Sigmoid colon (tissue), 7 donors: ENCODE results near the gene VPS13D. TPM values are rescaled to one million over a fixed set of nuclear protein-coding genes. Genes with fewer than 3 reads are reported as not detected.
"Not testable (repeated sequence)": the region's sequence is repeated elsewhere in the genome, so short reads cannot be mapped to it uniquely, and the experiment has no call there.

ENCODE experiments used
- DNase-seq: peaks from one replicate; pipeline ENCODE4 v3.0.0-alpha.2; 2019
- H3K27ac ChIP-seq, 4 donors: fragments of 200-600 bp; sonication (generic); one replicate each; pipeline ENCODE4 v1.5.1; 2016 to 2019; ENCODE audit warnings: mild to moderate bottlenecking in 1 of 4
- H3K27me3 ChIP-seq, 3 donors: fragments of 200-600 bp; sonication (generic); one replicate each; pipeline ENCODE4 v1.5.1; 2019; ENCODE audit warnings: mild to moderate bottlenecking in 1 of 3
- H3K36me3 ChIP-seq, 4 donors: fragments of 200-600 bp; sonication (generic); one replicate each; pipeline ENCODE4 v1.5.1; 2016 to 2019
- H3K4me1 ChIP-seq, 4 donors: fragments of 200-600 bp; sonication (generic); one replicate each; pipeline ENCODE4 v1.5.1; 2017 to 2019
- H3K4me3 ChIP-seq, 4 donors: fragments of 200-600 bp; sonication (generic); one replicate each; pipeline ENCODE4 v1.5.1; 2017 to 2019; ENCODE audit warnings: mild to moderate bottlenecking in 2 of 4, moderate library complexity in 1 of 4
- H3K9me3 ChIP-seq, 4 donors: fragments of 200-600 bp in 3 of 4; sonication (generic) in 3 of 4; one replicate each; pipeline versions ENCODE4 v1.5.1 to v1.6.1; 2013 to 2019
- EP300 ChIP-seq, 4 donors: sonication (generic); formaldehyde crosslinking; IDR thresholded peaks; one replicate each; pipeline ENCODE4 v1.6.1; 2017; ENCODE audit warnings: antibody characterized with exemption in 4 of 4
- POLR2A ChIP-seq, 2 donors: fragments of 450-650 bp; IDR thresholded peaks; one replicate each; pipeline ENCODE4 v1.6.1; 2016; ENCODE audit warnings: antibody characterized with exemption in 2 of 2, mild to moderate bottlenecking in 2 of 2, moderate library complexity in 2 of 2
- POLR2AphosphoS5 ChIP-seq, 4 donors: sonication (generic); formaldehyde crosslinking; IDR thresholded peaks; one replicate each; pipeline ENCODE4 v1.6.1; 2017; ENCODE audit warnings: antibody characterized with exemption in 4 of 4
- WGBS, 2 donors: extraction: QIAGEN DNeasy Blood & Tissue Kit; methylation state at CpG; one replicate each; pipeline ENCODE4 v1.1.7; 2013; 5-methylcytosine and 5-hydroxymethylcytosine counted together
- intact Hi-C: fragments of 100-400 bp; cut with DNase I; formaldehyde crosslinking; loops from one replicate; pipeline ENCODE4 v1.15.1; 2023
- polyA plus RNA-seq, 3 donors: library from polyadenylated mRNA; stranded (reverse); fragments of 200-250 nt; gene quantifications; one replicate each; pipeline ENCODE4 v1.2.3, GENCODE V29; 2013
- total RNA-seq, 4 donors: library from RNA; depleted of rRNA; stranded (reverse); fragments of >200 nt; gene quantifications; one replicate each; pipeline ENCODE4 v1.1.0, GENCODE V29; 2016
- TF ChIP-seq, protein P1 (sequence below), 4 experiments: fragments of 450-650 bp in 3 of 4; fragments of 200-600 bp in 1 of 4; IDR thresholded peaks; one replicate each; pipeline ENCODE4 v1.5.1; 2016 to 2019; ENCODE audit warnings: antibody characterized with exemption in 4 of 4, mild to moderate bottlenecking in 3 of 4, moderate library complexity in 2 of 4
- donor health status: healthy with polysubstance abuse.
- donor health status: Bipolar disorder and iron deficiency.
- donor health status: healthy.

Gene VPS13D
- total and polyA plus RNA-seq, 7 donors = 7.6 to 90.8 (median 49.7) TPM

DNA sequence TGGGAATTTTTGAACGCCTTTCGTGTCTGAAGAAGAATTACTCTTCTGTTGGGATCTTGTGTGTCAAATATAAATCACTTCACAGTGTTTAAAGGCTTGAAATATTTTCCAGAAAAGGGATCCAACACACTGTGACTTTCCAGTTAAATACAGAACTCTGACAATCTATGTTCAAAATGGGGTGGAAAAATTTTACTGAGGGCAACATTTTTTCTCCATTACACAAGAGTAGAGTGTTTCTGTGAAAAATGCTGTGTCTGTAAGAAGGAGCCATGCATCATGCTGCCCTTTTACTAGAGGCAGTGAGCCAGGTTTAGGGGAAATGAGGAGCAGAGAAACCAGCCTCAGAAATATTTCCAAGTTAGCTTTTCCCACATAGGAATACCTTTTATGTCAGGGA lies 86.5 kb downstream of the VPS13D start:
- TF ChIP-seq, protein P1, sequence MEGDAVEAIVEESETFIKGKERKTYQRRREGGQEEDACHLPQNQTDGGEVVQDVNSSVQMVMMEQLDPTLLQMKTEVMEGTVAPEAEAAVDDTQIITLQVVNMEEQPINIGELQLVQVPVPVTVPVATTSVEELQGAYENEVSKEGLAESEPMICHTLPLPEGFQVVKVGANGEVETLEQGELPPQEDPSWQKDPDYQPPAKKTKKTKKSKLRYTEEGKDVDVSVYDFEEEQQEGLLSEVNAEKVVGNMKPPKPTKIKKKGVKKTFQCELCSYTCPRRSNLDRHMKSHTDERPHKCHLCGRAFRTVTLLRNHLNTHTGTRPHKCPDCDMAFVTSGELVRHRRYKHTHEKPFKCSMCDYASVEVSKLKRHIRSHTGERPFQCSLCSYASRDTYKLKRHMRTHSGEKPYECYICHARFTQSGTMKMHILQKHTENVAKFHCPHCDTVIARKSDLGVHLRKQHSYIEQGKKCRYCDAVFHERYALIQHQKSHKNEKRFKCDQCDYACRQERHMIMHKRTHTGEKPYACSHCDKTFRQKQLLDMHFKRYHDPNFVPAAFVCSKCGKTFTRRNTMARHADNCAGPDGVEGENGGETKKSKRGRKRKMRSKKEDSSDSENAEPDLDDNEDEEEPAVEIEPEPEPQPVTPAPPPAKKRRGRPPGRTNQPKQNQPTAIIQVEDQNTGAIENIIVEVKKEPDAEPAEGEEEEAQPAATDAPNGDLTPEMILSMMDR (IDR thresholded peaks at IDR 0.05) = no peak
- peak in 3 of 4 donors; percentile 18 to 30 (median 21) for TF ChIP-seq EP300 (IDR thresholded peaks at IDR 0.05)
- peak in 3 of 4 donors; percentile 43 to 54 (median 45) for TF ChIP-seq POLR2AphosphoS5 (IDR thresholded peaks at IDR 0.05)
- TF ChIP-seq POLR2A (IDR thresholded peaks at IDR 0.05) = no peak
- Histone ChIP-seq H3K27me3 (no peaks in the 10 kb centered on the region), H3K36me3 (peaks cover 0 to 62% (median 33%) of the 10 kb centered on the region in 4 donors), H3K4me3 (no peak overlapping the region), H3K4me1 (peaks cover 0 to 32% (median 26%) of the 10 kb centered on the region in 4 donors), H3K9me3 (no peaks in the 10 kb centered on the region), H3K27ac (peak overlapping the region; percentile 73 to 85 (median 76))
- intact Hi-C loops = no loop called here
- DNase-seq = no peak
- 81 to 91% methylated on average over 2 of the region's 2 CpGs for WGBS, 2 donors

DNA sequence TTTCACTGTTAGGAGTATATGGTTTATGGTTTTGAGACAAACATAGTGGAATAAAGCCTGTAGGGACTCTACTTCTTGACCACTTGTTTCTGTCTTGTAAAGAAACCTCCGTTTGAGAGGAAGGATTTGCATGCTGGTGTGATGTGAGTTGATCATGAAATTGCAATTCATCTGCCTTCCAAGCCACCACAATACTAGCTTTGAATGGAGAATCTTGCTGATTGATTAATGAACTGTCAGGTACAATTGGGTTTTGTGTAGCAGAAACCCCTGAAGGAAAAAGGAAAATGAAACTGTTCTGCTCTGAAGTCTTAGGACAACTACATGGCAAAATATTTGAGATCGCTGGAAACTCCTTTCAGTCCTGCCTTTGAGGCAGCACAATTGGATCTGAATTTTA lies 90.7 kb downstream of the VPS13D start:
- 76 to 79% methylated on average over 2 of the region's 2 CpGs for WGBS, 2 donors
- H3K36me3 ChIP-seq = peaks cover 10 to 66% (median 35%) of the 10 kb centered on the region in 4 donors
- intact Hi-C loops = no loop called here
- no peak for DNase-seq
- peaks cover 0 to 21% (median 21%) of the 10 kb centered on the region in 4 donors for H3K4me1 ChIP-seq
- peak overlapping the region in 2 of 4 donors; percentile 14 to 85 for H3K27ac ChIP-seq
- no peaks in the 10 kb centered on the region for H3K9me3 ChIP-seq
- no peak overlapping the region for H3K4me3 ChIP-seq
- H3K27me3 ChIP-seq = no peaks in the 10 kb centered on the region
- TF ChIP-seq EP300 (IDR thresholded peaks at IDR 0.05) = no peak
- no peak for TF ChIP-seq POLR2A (IDR thresholded peaks at IDR 0.05)
- TF ChIP-seq, protein P1 (IDR thresholded peaks at IDR 0.05) = no peak
- no peak for TF ChIP-seq POLR2AphosphoS5 (IDR thresholded peaks at IDR 0.05)

DNA sequence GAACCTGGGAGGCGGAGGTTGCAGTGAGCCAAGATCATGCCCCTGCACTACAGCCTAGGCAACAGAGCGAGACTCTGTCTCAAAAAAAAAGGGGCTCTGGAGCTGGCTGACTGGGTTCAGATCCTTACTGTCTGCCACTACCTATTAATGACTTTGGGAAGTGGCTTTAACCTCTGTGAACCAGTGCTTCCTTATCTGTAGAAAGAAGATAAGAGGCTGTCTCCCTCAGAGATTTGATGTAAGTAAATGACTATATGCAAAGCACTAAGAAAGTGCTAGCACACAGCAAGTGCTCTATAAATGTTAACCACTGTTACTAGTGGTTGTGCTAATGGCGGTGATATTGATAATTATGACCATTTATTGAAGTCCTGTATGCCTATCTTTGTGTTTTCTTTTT lies 94.6 kb downstream of the VPS13D start:
- Histone ChIP-seq H3K4me1 (no peaks in the 10 kb centered on the region), H3K27ac (no peak overlapping the region), H3K9me3 (no peaks in the 10 kb centered on the region), H3K27me3 (no peaks in the 10 kb centered on the region), H3K36me3 (peaks cover 16 to 84% (median 33%) of the 10 kb centered on the region in 4 donors), H3K4me3 (no peak overlapping the region)
- intact Hi-C loops = no loop called here
- 94 to 96% methylated on average over 3 of the region's 3 CpGs for WGBS, 2 donors
- DNase-seq = no peak
- TF ChIP-seq POLR2AphosphoS5 (IDR thresholded peaks at IDR 0.05) = no peak
- no peak for TF ChIP-seq POLR2A (IDR thresholded peaks at IDR 0.05)
- no peak for TF ChIP-seq EP300 (IDR thresholded peaks at IDR 0.05)

DNA sequence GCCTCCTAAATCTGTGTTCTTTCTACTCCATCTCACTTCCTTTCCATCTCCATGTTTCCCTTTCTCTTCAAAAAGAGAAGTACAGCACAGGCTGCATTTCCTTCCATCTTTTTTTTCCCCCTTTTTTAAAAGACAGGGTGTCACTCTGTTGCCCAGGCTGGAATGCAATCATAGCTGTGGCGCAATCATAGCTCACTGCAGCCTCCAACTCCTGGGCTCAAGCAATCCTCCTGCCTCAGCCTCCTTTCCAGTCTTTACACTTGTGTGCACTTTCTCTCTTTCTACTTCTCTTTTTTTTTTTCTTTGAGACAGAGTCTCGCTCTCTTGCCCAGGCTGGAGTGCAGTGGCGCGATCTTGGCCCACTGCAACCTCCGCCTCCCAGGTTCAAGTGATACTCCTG lies 95.1 kb downstream of the VPS13D start:
- H3K27me3 ChIP-seq, H3K4me3 ChIP-seq, intact Hi-C loops, DNase-seq, H3K27ac ChIP-seq, H3K9me3 ChIP-seq, H3K4me1 ChIP-seq: not testable (repeated sequence)
- WGBS, 2 donors = 98 to 99% methylated on average over 5 of the region's 5 CpGs
- peaks cover 16 to 84% (median 29%) of the 10 kb centered on the region in 4 donors for H3K36me3 ChIP-seq

DNA sequence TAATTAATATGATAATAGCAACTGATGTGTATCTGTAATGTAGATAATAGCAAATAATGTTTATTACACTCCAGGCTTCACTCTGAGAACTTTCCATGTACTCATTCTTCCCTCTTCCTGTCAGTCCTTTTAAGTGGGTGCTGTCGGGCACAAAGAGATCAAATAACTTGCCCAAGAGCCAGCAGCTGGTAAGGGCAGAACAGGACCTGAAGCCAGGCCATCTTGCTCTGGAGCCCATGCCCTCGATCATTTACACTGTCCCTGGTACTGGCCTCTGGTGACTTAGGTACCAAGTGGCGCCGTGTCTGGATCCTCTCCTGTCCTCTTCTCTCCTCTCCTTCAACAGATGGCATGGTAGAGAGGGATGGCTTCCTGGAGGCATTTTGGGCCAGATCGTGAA lies 97.2 kb downstream of the VPS13D start:
- Histone ChIP-seq H3K4me3 (no peak overlapping the region), H3K4me1 (no peaks in the 10 kb centered on the region), H3K9me3 (no peaks in the 10 kb centered on the region), H3K27ac (no peak overlapping the region), H3K36me3 (peaks cover 16 to 94% (median 38%) of the 10 kb centered on the region in 4 donors), H3K27me3 (no peaks in the 10 kb centered on the region)
- TF ChIP-seq, protein P1 (IDR thresholded peaks at IDR 0.05) = no peak
- TF ChIP-seq EP300 (IDR thresholded peaks at IDR 0.05) = no peak
- DNase-seq = no peak
- 91 to 93% methylated on average over 5 of the region's 5 CpGs for WGBS, 2 donors
- intact Hi-C loops = no loop called here

DNA sequence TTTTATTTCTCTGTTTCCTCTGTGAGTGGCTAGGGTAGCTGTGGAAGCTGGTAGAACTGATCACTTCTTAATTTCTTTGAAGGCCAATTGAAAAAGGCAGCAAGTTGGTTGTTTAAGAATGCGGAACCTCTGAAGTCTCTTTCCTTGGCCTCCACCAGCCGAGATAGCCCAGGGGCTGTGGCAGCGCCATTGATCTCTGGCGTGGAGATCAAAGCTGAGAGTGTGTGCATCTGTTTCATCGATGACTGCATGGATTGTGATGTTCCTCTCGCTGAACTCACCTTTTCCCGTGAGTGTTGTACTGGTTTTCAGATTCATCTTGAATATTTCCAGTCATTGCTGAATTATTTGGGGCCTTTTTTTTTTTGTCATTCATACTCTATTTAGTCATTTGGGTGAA lies 97.7 kb downstream of the VPS13D start:
- TF ChIP-seq EP300 (IDR thresholded peaks at IDR 0.05) (no peak), POLR2A (IDR thresholded peaks at IDR 0.05) (no peak), POLR2AphosphoS5 (IDR thresholded peaks at IDR 0.05) (no peak)
- TF ChIP-seq, protein P1 (IDR thresholded peaks at IDR 0.05) = no peak
- Histone ChIP-seq H3K27ac (no peak overlapping the region), H3K4me3 (no peak overlapping the region), H3K4me1 (no peaks in the 10 kb centered on the region), H3K36me3 (peaks cover 16 to 94% (median 37%) of the 10 kb centered on the region in 4 donors), H3K9me3 (no peaks in the 10 kb centered on the region), H3K27me3 (no peaks in the 10 kb centered on the region)
- no peak for DNase-seq
- intact Hi-C loops = no loop called here
- 95 to 97% methylated on average over 7 of the region's 7 CpGs for WGBS, 2 donors
